ENCODE data around the gene TMEM72. TPM values are rescaled to one million over a fixed set of nuclear protein-coding genes. Genes with fewer than 3 reads are reported as not detected.

Gene TMEM72
- total and polyA plus RNA-seq, 2 of the 13 experiments (the other 11 are each of a cell fraction or from before 2014, with no cell fraction given) = 0.04 TPM; not detected in 1

GRCh38 chr10:44960088-44960460 lies 48.9 kb downstream of the TMEM72 start (continued):
- TF ChIP-seq AHDC1 (CRISPR knock-in tag; IDR thresholded peaks at IDR 0.05; ENCODE audit: borderline replicate concordance) (no peak), NFE2L2 (IDR thresholded peaks at IDR 0.05; ENCODE audit: low read length) (no peak), ONECUT2 (CRISPR knock-in tag; IDR thresholded peaks at IDR 0.05) (no peak), KLF11 (CRISPR knock-in tag; IDR thresholded peaks at IDR 0.05) (no peak), ZNF768 (CRISPR knock-in tag; IDR thresholded peaks at IDR 0.05) (no peak), MTF1 (CRISPR knock-in tag; IDR thresholded peaks at IDR 0.05) (no peak), HNRNPLL (IDR thresholded peaks at IDR 0.05; ENCODE audit: low read depth, low read length, poor library complexity, severe bottlenecking) (no peak), BHLHE40 (IDR thresholded peaks at IDR 0.05; ENCODE audit: low read length) (no peak), U2AF2 (IDR thresholded peaks at IDR 0.05; ENCODE audit: low read depth, low read length) (no peak), PHF20 (CRISPR knock-in tag; IDR thresholded peaks at IDR 0.05) (no peak), SNAPC5 (CRISPR knock-in tag; IDR thresholded peaks at IDR 0.05; ENCODE audit: borderline replicate concordance) (no peak), ZNF136 (CRISPR knock-in tag; IDR thresholded peaks at IDR 0.05; ENCODE audit: low read depth) (no peak), ZNF432 (CRISPR knock-in tag; IDR thresholded peaks at IDR 0.05; ENCODE audit: borderline replicate concordance) (no peak), ETV5 (CRISPR knock-in tag; IDR thresholded peaks at IDR 0.05; ENCODE audit: borderline replicate concordance) (no peak), PTBP1 (IDR thresholded peaks at IDR 0.05; ENCODE audit: low read depth, low read length, poor library complexity, severe bottlenecking) (no peak), FOXK1 (CRISPR knock-in tag; IDR thresholded peaks at IDR 0.05; ENCODE audit: borderline replicate concordance, low read depth) (no peak), BATF2 (CRISPR knock-in tag; IDR thresholded peaks at IDR 0.05) (no peak), POLR2AphosphoS5 (IDR thresholded peaks at IDR 0.05; ENCODE audit: low read depth, low read length) (no peak), ZNF788 (CRISPR knock-in tag; IDR thresholded peaks at IDR 0.05; ENCODE audit: borderline replicate concordance) (no peak), ZNF234 (CRISPR knock-in tag; conservative IDR thresholded peaks at IDR 0.05) (peak; percentile 52; the same call in 1 of the 2 replicates), ZNF772 (CRISPR knock-in tag; IDR thresholded peaks at IDR 0.05) (no peak), KMT2B (CRISPR knock-in tag; IDR thresholded peaks at IDR 0.05) (no peak), YEATS2 (CRISPR knock-in tag; IDR thresholded peaks at IDR 0.05; ENCODE audit: borderline replicate concordance) (no peak)
- TF ChIP-seq, protein P1, sequence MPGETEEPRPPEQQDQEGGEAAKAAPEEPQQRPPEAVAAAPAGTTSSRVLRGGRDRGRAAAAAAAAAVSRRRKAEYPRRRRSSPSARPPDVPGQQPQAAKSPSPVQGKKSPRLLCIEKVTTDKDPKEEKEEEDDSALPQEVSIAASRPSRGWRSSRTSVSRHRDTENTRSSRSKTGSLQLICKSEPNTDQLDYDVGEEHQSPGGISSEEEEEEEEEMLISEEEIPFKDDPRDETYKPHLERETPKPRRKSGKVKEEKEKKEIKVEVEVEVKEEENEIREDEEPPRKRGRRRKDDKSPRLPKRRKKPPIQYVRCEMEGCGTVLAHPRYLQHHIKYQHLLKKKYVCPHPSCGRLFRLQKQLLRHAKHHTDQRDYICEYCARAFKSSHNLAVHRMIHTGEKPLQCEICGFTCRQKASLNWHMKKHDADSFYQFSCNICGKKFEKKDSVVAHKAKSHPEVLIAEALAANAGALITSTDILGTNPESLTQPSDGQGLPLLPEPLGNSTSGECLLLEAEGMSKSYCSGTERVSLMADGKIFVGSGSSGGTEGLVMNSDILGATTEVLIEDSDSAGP (CRISPR knock-in tag; IDR thresholded peaks at IDR 0.05; ENCODE audit: borderline replicate concordance) = no peak
